GM19193 (cell line): Measurements from ENCODE around the gene TRPM3.

Experiments
- POLR2A ChIP-seq: IDR thresholded peaks from 4 replicates; pipeline ENCODE4 v1.6.1; 2011; ENCODE audit not compliant: insufficient read depth, insufficient read length; ENCODE audit errors: extremely low read depth

TRPM3 gene

GRCh38 chr9:70784456-70784855, 337.0 kb downstream of the TRPM3 start:
- no peak for TF ChIP-seq POLR2A

- no peak for TF ChIP-seq POLR2A
These were observed 342.9 kb downstream of the TRPM3 start for GRCh38 chr9:70778568-70778967.

- TF ChIP-seq POLR2A, result no peak
These were observed 347.8 kb downstream of the TRPM3 start for GRCh38 chr9:70773579-70773978.

GRCh38 chr9:70772601-70773000, 348.8 kb downstream of the TRPM3 start:
- no peak for TF ChIP-seq POLR2A

- TF ChIP-seq POLR2A, result no peak
These were observed 355.5 kb downstream of the TRPM3 start for GRCh38 chr9:70765946-70766345.

GRCh38 chr9:70761139-70761670, 360.2 kb downstream of the TRPM3 start:
- TF ChIP-seq POLR2A, result no peak

- TF ChIP-seq POLR2A, result no peak
These were observed 361.2 kb downstream of the TRPM3 start for GRCh38 chr9:70760228-70760627.

GRCh38 chr9:70753311-70753710, 368.1 kb downstream of the TRPM3 start:
- TF ChIP-seq POLR2A, result no peak

GRCh38 chr9:70749066-70749465, 372.4 kb downstream of the TRPM3 start:
- TF ChIP-seq POLR2A, result no peak

GRCh38 chr9:70747261-70747718, 374.1 kb downstream of the TRPM3 start:
- no peak for TF ChIP-seq POLR2A

- TF ChIP-seq POLR2A, result no peak
These were observed 374.7 kb downstream of the TRPM3 start for GRCh38 chr9:70746760-70747159.

- TF ChIP-seq POLR2A, result no peak
These were observed 375.1 kb downstream of the TRPM3 start for GRCh38 chr9:70746316-70746715.

GRCh38 chr9:70701163-70701562, 420.3 kb downstream of the TRPM3 start:
- TF ChIP-seq POLR2A, result no peak

- no peak for TF ChIP-seq POLR2A
These were observed 424.6 kb downstream of the TRPM3 start for GRCh38 chr9:70696694-70697335.

- TF ChIP-seq POLR2A, result no peak
These were observed 426.7 kb downstream of the TRPM3 start for GRCh38 chr9:70694758-70695157.

- no peak for TF ChIP-seq POLR2A
These were observed 428.2 kb downstream of the TRPM3 start for GRCh38 chr9:70693186-70693585.

- no peak for TF ChIP-seq POLR2A
These were observed 429.0 kb downstream of the TRPM3 start for GRCh38 chr9:70692431-70692830.
